Upper lobe of left lung (tissue), 4 donors: ENCODE measurements around the gene ZBTB17.

Experiments
- EP300 ChIP-seq, 4 donors: sonication (generic); formaldehyde crosslinking; IDR thresholded peaks; one replicate each; pipeline ENCODE4 v1.5.1; 2017; ENCODE audit warnings: antibody characterized with exemption in 4 of 4, control low read depth in 2 of 4
- POLR2A ChIP-seq, 4 donors: fragments of 450-650 bp; IDR thresholded peaks; one replicate each; pipeline ENCODE4 v1.5.1; 2016 to 2017; ENCODE audit warnings: antibody characterized with exemption in 4 of 4, mild to moderate bottlenecking in 2 of 4
- POLR2AphosphoS5 ChIP-seq, 2 donors: sonication (generic); formaldehyde crosslinking; IDR thresholded peaks; one replicate each; pipeline ENCODE4 v1.5.1; 2017; ENCODE audit warnings: antibody characterized with exemption in 2 of 2
- TF ChIP-seq, protein P1 (sequence below), 6 experiments: fragments of 450-650 bp in 4 of 6; fragments of 200-600 bp in 2 of 6; sonication (generic) in 2 of 6; IDR thresholded peaks; one replicate each; pipeline ENCODE4 v1.5.1; 2016 to 2019; ENCODE audit warnings: antibody characterized with exemption in 6 of 6

DNA sequence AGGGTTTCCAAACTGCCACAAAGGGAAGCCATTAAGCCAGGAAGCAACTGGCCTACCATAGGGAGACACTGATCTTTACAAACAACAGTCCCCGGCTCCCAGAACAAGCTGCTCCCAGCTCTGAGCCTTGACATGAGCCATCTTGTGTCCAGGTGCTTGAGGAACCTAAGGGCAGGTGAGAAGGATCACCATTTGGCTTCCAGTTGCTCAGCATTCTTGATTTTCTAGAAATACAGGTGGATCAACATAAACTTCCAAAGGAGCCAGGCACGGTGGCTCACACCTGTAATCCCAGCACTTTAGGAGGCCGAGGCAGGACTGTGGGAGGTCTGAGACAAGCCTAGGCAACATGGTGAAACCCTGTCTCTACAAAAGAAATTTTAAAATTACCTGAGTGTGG is 21.6 kb downstream of the ZBTB17 start:
- TF ChIP-seq, protein P1, sequence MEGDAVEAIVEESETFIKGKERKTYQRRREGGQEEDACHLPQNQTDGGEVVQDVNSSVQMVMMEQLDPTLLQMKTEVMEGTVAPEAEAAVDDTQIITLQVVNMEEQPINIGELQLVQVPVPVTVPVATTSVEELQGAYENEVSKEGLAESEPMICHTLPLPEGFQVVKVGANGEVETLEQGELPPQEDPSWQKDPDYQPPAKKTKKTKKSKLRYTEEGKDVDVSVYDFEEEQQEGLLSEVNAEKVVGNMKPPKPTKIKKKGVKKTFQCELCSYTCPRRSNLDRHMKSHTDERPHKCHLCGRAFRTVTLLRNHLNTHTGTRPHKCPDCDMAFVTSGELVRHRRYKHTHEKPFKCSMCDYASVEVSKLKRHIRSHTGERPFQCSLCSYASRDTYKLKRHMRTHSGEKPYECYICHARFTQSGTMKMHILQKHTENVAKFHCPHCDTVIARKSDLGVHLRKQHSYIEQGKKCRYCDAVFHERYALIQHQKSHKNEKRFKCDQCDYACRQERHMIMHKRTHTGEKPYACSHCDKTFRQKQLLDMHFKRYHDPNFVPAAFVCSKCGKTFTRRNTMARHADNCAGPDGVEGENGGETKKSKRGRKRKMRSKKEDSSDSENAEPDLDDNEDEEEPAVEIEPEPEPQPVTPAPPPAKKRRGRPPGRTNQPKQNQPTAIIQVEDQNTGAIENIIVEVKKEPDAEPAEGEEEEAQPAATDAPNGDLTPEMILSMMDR (IDR thresholded peaks at IDR 0.05), result no peak
- no peak for TF ChIP-seq POLR2A (IDR thresholded peaks at IDR 0.05)
- no peak for TF ChIP-seq EP300 (IDR thresholded peaks at IDR 0.05)
- TF ChIP-seq POLR2AphosphoS5 (IDR thresholded peaks at IDR 0.05), result no peak
